Glutamatergic neuron (in vitro differentiated cells): ENCODE measurements around the gene MED9. TPM values are rescaled to one million over a fixed set of nuclear protein-coding genes. Genes with fewer than 3 reads are reported as not detected.

ENCODE experiments used
- DNase-seq: peaks from one replicate; pipeline ENCODE4 v3.0.0; 2022
- H3K27ac Mint-ChIP-seq: one replicate; pipeline ENCODE4 v1.8.0; 2020; ENCODE audit warnings: mild to moderate bottlenecking, mixed read lengths, inconsistent platforms; ENCODE audit not compliant: unreplicated experiment
- H3K27me3 Mint-ChIP-seq: one replicate; pipeline ENCODE4 v1.8.0; 2020; ENCODE audit warnings: mild to moderate bottlenecking, moderate library complexity, mixed read lengths, inconsistent platforms; ENCODE audit not compliant: unreplicated experiment
- H3K36me3 Mint-ChIP-seq: one replicate; pipeline ENCODE4 v1.8.0; 2020; ENCODE audit warnings: mild to moderate bottlenecking, mixed read lengths, inconsistent platforms; ENCODE audit not compliant: unreplicated experiment
- H3K4me1 Mint-ChIP-seq: one replicate; pipeline ENCODE4 v1.8.0; 2020; ENCODE audit warnings: mild to moderate bottlenecking, low read depth, mixed read lengths, inconsistent platforms; ENCODE audit not compliant: unreplicated experiment
- H3K4me3 Mint-ChIP-seq: one replicate; pipeline ENCODE4 v1.8.0; 2020; ENCODE audit warnings: mild to moderate bottlenecking, mixed read lengths, inconsistent platforms; ENCODE audit not compliant: unreplicated experiment
- H3K9me3 Mint-ChIP-seq: one replicate; pipeline ENCODE4 v1.8.0; 2020; ENCODE audit warnings: mild to moderate bottlenecking, moderate library complexity, mixed read lengths, inconsistent platforms; ENCODE audit not compliant: unreplicated experiment
- total RNA-seq: library from RNA; stranded (reverse); fragmentation: NEBNext Ultra II Directional; extraction: Animal tissue kit (Norgen Biotek cat#: 25700); gene quantifications from one replicate; pipeline ENCODE4 v1.2.1, GENCODE V29; 2021; ENCODE audit not compliant: unreplicated experiment
- TF ChIP-seq, protein P1 (sequence below): fragments of 200-600 bp; sonication (generic); IDR thresholded peaks from one replicate; pipeline ENCODE4 v1.5.0; 2021; ENCODE audit not compliant: partially characterized antibody, unreplicated experiment

Gene MED9
- total RNA-seq, 1 donor from 2014 or later: 23.2 TPM

GRCh38 chr17:17511881-17512858 is 35.4 kb downstream of the MED9 start:
- no peak overlapping the region for H3K27ac Mint-ChIP-seq
- H3K36me3 Mint-ChIP-seq: no peaks in the 10 kb centered on the region
- H3K4me1 Mint-ChIP-seq: peaks cover 18% of the 10 kb centered on the region
- peaks cover 5% of the 10 kb centered on the region for H3K27me3 Mint-ChIP-seq
- peak; percentile 33 for DNase-seq
- TF ChIP-seq, protein P1, sequence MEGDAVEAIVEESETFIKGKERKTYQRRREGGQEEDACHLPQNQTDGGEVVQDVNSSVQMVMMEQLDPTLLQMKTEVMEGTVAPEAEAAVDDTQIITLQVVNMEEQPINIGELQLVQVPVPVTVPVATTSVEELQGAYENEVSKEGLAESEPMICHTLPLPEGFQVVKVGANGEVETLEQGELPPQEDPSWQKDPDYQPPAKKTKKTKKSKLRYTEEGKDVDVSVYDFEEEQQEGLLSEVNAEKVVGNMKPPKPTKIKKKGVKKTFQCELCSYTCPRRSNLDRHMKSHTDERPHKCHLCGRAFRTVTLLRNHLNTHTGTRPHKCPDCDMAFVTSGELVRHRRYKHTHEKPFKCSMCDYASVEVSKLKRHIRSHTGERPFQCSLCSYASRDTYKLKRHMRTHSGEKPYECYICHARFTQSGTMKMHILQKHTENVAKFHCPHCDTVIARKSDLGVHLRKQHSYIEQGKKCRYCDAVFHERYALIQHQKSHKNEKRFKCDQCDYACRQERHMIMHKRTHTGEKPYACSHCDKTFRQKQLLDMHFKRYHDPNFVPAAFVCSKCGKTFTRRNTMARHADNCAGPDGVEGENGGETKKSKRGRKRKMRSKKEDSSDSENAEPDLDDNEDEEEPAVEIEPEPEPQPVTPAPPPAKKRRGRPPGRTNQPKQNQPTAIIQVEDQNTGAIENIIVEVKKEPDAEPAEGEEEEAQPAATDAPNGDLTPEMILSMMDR: no peak
- no peak overlapping the region for H3K4me3 Mint-ChIP-seq
- H3K9me3 Mint-ChIP-seq: peaks cover 7% of the 10 kb centered on the region

GRCh38 chr17:17512866-17513265 is 36.1 kb downstream of the MED9 start:
- no peak overlapping the region for H3K4me3 Mint-ChIP-seq
- H3K4me1 Mint-ChIP-seq: peaks cover 16% of the 10 kb centered on the region
- no peak overlapping the region for H3K27ac Mint-ChIP-seq

DNA sequence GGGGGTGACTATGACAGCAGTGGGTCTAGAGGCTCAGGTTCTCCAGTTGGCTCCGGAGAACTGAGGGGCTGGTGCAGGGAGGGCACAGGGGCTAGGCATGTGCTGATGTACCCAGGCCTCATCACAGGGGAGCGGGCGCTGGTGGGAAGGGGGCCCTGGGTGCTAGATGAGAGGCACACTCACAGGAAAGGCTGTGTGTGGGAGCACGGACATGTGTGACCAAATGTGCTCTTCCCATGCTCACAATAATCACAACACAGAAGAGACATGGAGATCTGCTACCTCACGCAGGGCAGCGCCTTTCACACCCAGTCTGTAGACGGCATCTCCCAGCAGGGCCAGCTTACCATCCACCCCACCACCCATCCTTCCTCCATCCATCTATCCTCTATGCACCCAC is 36.8 kb downstream of the MED9 start:
- peaks cover 7% of the 10 kb centered on the region for H3K9me3 Mint-ChIP-seq
- DNase-seq: no peak
- peaks cover 18% of the 10 kb centered on the region for H3K4me1 Mint-ChIP-seq
- peaks cover 4% of the 10 kb centered on the region for H3K27me3 Mint-ChIP-seq
- TF ChIP-seq, protein P1: no peak
- no peaks in the 10 kb centered on the region for H3K36me3 Mint-ChIP-seq
- no peak overlapping the region for H3K4me3 Mint-ChIP-seq
- H3K27ac Mint-ChIP-seq: no peak overlapping the region

More at GRCh38 chr17:17512866-17513265, 36.1 kb downstream of the MED9 start:
- Mint-ChIP-seq H3K36me3 (no peaks in the 10 kb centered on the region), H3K27me3 (peaks cover 4% of the 10 kb centered on the region), H3K9me3 (peaks cover 7% of the 10 kb centered on the region)
- TF ChIP-seq, protein P1: no peak
- no peak for DNase-seq

DNA sequence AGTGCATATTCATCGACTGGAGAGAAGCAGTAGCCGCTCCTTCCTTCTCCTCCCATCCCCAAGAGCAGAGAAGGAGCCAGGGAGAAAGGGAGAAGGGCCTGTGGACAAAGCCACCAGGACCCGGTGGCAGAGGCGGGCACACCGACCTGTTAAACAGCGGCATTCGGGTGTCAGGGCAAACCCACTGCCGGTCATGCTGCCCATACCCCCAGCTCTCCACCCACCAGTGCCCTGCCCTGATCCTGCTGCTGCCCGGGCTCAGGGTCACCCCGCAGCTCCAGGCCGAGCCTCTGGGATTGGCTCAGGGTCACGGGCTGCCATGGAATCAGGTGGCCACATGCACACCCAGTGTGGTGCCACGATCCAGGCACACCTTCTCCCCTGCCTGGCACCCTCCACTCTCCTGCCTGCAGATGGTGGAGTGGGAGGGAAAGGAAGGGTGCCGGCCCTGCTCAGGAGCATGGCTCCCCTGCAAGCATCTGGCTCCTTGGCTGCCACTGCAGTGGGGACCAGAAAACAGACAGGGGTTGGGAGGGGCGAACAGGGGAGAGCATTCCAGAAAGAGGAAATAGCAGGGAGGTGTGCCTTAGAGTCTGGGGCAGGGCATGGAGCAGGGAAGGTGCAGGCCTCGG is 37.7 kb downstream of the MED9 start:
- TF ChIP-seq, protein P1: no peak
- H3K27ac Mint-ChIP-seq: no peak overlapping the region
- H3K4me3 Mint-ChIP-seq: no peak overlapping the region
- peaks cover 4% of the 10 kb centered on the region for H3K27me3 Mint-ChIP-seq
- peaks cover 20% of the 10 kb centered on the region for H3K4me1 Mint-ChIP-seq
- no peak for DNase-seq
- peaks cover 7% of the 10 kb centered on the region for H3K9me3 Mint-ChIP-seq
- H3K36me3 Mint-ChIP-seq: no peaks in the 10 kb centered on the region
